Measurements from ENCODE around the gene ZNF385A.

ZNF385A gene

GRCh38 chr12:54431911-54432814, 47.6 kb upstream of the ZNF385A start (continued):
- TF ChIP-seq GLIS2 (tag by site-specific recombination; IDR thresholded peaks at IDR 0.05) (no peak), TSHZ1 (tag by site-specific recombination; IDR thresholded peaks at IDR 0.05; ENCODE audit: borderline replicate concordance) (no peak), SALL2 (tag by site-specific recombination; IDR thresholded peaks at IDR 0.05; ENCODE audit: borderline replicate concordance) (no peak), ZNF621 (tag by site-specific recombination; IDR thresholded peaks at IDR 0.05) (no peak), KLF10 (tag by site-specific recombination; IDR thresholded peaks at IDR 0.05) (peak; percentile 97), OVOL3 (tag by site-specific recombination; IDR thresholded peaks at IDR 0.05) (no peak), ZNF169 (tag by site-specific recombination; IDR thresholded peaks at IDR 0.05) (no peak), KLF9 (tag by site-specific recombination; IDR thresholded peaks at IDR 0.05; ENCODE audit: low read depth) (peak; percentile 97), ZNF133 (tag by site-specific recombination; IDR thresholded peaks at IDR 0.05) (no peak), ZNF266 (tag by site-specific recombination; IDR thresholded peaks at IDR 0.05; ENCODE audit: low read depth) (no peak), ZNF398 (tag by site-specific recombination; IDR thresholded peaks at IDR 0.05) (peak; percentile 63), ZNF76 (tag by site-specific recombination; IDR thresholded peaks at IDR 0.05; ENCODE audit: borderline replicate concordance, low read depth) (no peak), ZNF843 (tag by site-specific recombination; IDR thresholded peaks at IDR 0.05) (no peak), ZNF560 (tag by site-specific recombination; IDR thresholded peaks at IDR 0.05; ENCODE audit: borderline replicate concordance) (no peak), ZNF580 (tag by site-specific recombination; IDR thresholded peaks at IDR 0.05) (no peak), ZNF521 (tag by site-specific recombination; IDR thresholded peaks at IDR 0.05) (no peak), ZNF19 (tag by site-specific recombination; IDR thresholded peaks at IDR 0.05; ENCODE audit: low read depth) (no peak), REPIN1 (tag by site-specific recombination; IDR thresholded peaks at IDR 0.05; ENCODE audit: low read depth) (no peak), ZNF140 (tag by site-specific recombination; IDR thresholded peaks at IDR 0.05) (no peak), ZNF704 (tag by site-specific recombination; IDR thresholded peaks at IDR 0.05) (no peak), ZNF558 (tag by site-specific recombination; IDR thresholded peaks at IDR 0.05) (no peak), ZNF391 (tag by site-specific recombination; IDR thresholded peaks at IDR 0.05; ENCODE audit: borderline replicate concordance, low read depth) (no peak; the same call in 1 of the 2 replicates), ZNF335 (tag by site-specific recombination; conservative IDR thresholded peaks at IDR 0.05) (peak; percentile 48; the same call in 1 of the 2 replicates), ZNF274 (IDR thresholded peaks at IDR 0.05; ENCODE audit: low read length) (no peak), ZNF274 (tag by site-specific recombination; IDR thresholded peaks at IDR 0.05; ENCODE audit: borderline replicate concordance) (no peak), ZNF184 (tag by site-specific recombination; IDR thresholded peaks at IDR 0.05) (no peak), MZF1 (tag by site-specific recombination; IDR thresholded peaks at IDR 0.05; ENCODE audit: borderline replicate concordance) (no peak), ZNF623 (tag by site-specific recombination; IDR thresholded peaks at IDR 0.05) (no peak), ZNF548 (tag by site-specific recombination; IDR thresholded peaks at IDR 0.05) (no peak), HOXC10 (CRISPR knock-in tag; IDR thresholded peaks at IDR 0.05) (no peak), PRDM6 (tag by site-specific recombination; IDR thresholded peaks at IDR 0.05) (no peak), ZNF214 (tag by site-specific recombination; IDR thresholded peaks at IDR 0.05; ENCODE audit: borderline replicate concordance) (no peak), ZNF416 (tag by site-specific recombination; IDR thresholded peaks at IDR 0.05) (no peak)
